ENCODE measurements around the gene CDK5RAP2.

Gene CDK5RAP2

DNA sequence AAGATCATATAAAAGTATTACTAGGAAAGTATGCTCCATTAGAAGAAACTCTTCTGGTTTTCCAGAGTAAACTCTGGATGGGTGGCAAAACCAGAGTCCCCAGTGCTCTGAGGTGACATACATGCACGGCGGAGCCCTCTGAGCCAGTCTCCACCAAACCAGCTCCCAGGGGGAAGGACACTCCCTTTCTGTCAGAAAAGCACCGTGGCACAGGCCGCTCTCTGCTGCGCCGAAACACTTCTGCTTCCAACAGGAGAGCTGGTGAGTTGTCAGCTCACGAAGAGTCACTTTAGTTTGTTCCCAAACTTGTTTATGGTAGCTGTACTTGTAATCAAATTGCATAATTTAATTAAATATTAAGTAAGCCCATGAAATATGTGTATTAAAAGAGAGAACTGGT lies 184.6 kb downstream of the CDK5RAP2 start:
- DNase-seq: no peak

DNA sequence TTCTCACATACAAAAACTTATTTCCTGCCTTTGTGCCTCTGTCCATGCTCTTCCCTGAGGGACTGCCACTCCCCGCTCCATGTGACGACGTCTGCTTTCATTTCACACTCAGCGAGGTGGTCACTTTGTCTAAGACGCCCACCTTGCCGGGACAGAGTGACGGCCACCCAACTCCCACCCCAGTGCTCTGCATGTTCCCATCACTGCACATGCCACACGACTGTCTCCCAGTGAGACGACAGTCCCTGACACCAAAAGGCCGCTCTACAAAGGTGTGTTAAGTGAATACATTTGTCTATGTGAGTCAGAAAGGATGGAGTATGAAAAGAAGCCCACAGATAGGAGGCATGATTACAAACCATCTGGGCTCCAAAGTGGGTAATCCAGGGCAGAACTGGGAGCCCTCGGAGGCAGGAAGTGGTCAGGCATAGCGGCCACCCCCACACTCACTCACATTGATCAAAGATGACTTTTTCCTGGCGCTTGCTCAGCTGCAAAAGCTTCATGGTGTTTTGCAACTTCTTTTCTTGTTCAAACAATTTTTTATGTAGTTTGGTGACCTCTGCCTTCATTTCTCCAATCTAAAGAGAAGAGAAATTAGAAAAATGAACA lies 185.8 kb downstream of the CDK5RAP2 start:
- peak; percentile 72 for DNase-seq

DNA sequence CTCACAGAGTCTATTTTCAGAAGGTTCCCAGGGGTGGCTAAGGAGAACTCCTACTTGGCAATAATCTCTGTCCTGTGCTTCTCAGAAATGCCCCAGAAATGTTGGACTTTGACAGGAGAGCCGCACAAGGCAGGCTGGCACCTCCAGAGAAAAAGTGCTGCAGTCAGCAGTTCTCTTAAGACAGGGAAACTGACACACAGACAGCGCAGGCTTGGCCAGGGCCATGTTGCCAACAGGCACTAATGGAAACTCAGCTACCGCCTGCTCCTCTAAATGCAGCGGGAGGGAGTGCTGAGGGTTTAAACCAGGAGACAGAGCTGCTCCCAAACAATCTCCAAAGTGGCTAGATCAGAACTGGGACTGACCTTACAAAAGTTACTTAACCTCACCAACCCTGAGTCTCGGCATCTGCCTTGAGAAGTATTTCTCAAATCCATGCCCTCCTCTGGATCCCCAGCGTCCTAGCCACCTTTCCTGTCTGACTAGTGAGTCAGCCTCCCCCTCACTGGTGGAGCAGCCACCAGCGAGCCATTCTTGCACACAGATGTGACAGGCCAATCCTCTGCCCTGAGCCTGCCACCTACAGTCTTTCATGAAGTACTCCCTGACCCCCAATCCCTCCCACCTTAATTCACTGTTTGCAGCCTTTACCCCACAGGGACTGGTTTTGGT lies 186.4 kb downstream of the CDK5RAP2 start:
- DNase-seq: peak; percentile 35

- DNase-seq: no peak
These were observed 187.3 kb downstream of the CDK5RAP2 start for GRCh38 chr9:120392711-120393110.

DNA sequence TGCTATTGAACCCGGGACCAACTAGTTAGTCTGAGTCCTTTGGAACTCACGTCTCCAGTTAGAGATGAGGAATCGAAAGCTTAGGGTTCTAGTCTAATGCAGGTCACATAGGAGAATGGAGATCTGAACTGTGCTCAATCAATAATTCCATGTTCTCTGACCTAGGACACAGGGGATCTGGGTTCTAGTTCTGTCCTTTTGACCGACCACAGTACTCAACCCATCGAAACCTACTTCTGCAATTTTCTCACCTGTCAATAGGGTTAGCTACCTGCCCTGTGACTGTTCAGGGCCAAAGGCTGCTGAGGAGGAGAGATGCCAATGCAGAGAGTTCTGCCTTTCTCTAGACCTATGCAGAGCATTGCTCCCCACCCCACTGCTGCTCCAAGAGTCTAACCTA lies 187.7 kb downstream of the CDK5RAP2 start:
- DNase-seq: no peak

GRCh38 chr9:120391691-120392090 lies 188.3 kb downstream of the CDK5RAP2 start:
- peak; percentile 7 for DNase-seq

DNA sequence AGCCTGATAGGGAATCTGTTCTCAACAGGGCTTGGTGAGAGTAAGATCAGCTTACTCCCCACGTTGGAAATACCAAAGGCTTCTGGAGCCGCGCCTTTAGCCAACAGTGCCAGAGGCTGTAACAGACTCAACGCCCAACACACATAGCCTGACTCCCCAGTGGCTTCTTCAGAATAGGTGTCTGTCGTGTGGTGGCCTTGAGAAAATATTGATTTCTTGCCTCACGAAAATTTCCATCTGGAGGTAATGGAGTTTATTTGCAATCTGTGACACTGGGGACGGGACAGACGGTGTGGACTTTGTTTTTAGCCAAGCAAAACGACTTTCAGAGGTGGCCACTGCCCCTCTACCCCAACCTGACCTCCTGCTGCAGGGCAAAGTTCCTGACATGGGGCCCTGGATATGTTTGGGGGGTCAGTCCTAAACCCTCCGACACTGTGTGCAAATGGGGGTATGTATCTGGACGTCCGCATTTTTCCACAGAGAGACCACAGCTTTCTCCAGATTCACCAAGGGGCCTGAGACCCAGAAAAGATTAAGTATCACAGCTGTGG lies 189.3 kb downstream of the CDK5RAP2 start:
- no peak for DNase-seq

DNA sequence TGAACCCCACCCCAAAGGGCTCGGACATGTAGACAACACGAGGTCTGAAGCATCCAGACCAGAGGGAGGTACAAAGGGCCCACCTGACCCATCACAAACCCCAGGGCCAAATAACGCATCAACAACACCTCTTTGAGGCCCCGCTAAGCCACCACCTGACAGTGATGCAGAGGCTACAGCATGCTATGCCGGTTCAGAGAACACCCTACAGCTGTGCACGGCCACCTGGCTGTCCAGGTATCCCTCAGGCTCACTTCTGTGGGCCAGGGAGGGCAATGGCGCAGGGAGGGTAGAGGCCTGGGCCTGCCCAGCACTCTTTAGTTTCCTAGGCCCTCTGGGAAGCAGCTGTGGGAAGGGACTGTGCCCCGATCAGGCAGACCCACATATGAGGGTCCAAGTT lies 190.1 kb downstream of the CDK5RAP2 start:
- DNase-seq: no peak

DNA sequence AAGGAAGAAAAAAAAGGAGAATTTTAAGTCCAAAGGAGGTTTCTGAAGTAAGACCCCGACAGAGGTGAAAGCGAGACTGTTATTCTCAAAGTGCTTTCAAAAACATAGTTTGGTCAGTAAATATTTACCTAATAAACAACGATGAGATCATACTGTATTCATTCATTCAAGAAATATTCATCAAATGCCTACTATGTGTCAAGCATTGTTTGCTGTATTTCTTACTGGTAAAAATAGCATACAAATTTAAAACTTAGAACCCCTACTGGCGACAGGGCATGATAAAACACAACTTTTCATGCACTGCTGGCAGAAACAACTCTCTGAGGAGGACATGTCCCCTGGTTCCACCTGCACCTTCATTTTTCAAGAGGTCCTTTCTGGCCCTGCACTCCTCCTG lies 190.7 kb downstream of the CDK5RAP2 start:
- no peak for DNase-seq

- no peak for DNase-seq
These were observed 191.7 kb downstream of the CDK5RAP2 start for GRCh38 chr9:120388003-120388855.

GRCh38 chr9:120387257-120388002 lies 192.5 kb downstream of the CDK5RAP2 start:
- DNase-seq: no peak

GRCh38 chr9:120386390-120387131 lies 193.4 kb downstream of the CDK5RAP2 start:
- DNase-seq: no peak

DNA sequence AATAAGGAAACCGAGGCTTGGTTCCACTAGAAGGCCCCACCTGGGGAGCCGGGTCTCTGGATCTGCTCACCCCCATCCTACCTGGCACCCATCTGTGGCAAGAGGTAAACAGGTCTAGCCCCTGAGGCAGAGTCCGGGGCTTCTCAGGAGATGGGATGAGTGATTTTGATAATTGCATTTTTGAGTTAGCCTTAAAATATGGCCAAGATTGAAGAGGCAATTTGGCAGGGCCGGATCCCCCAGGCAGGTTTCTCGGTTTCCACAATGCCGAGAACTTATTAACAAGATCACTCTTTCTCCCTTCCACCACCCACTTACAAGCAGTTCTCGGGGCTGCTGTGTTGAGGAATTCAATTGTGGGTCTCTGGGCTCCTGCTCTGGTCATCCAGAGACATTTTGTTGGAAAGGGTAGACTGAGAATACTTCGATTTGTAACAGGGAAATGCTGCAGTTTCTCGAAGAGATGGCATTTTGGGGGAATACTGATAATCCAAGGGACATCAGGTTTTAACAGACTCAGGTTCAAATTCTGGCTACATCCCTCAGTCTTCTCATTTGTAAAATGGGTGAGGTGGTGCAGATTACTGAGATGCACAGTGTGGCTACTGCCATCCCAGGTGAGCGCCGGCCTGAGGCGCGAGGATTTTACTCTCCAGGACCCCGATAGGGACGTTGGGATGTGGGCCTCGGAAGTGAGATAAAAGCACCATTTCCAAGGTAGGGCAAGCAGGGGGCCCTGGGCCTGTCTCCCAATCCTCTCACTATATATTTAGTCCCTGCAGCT lies 194.2 kb downstream of the CDK5RAP2 start:
- no peak for DNase-seq

DNA sequence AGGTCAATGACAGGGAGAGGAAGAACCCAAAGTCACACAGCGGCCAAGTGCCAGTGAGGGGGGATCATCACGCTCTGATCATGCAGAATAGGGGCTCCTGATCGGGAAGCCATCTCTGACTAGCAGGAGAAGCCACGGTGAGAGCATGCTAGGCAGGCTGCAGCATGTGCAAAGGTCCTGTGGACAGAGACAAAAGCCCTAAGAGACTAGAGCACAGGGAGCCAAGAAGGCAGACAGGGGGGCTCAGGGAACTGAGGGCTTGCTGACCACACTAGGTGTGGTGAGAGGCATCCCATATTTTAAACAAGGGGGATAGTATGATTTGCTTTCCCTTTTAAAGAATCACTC lies 195.1 kb downstream of the CDK5RAP2 start:
- no peak for DNase-seq

- no peak for DNase-seq
These were observed 195.7 kb downstream of the CDK5RAP2 start for GRCh38 chr9:120383999-120384924.

- no peak for DNase-seq
These were observed 196.4 kb downstream of the CDK5RAP2 start for GRCh38 chr9:120383611-120383998.

DNA sequence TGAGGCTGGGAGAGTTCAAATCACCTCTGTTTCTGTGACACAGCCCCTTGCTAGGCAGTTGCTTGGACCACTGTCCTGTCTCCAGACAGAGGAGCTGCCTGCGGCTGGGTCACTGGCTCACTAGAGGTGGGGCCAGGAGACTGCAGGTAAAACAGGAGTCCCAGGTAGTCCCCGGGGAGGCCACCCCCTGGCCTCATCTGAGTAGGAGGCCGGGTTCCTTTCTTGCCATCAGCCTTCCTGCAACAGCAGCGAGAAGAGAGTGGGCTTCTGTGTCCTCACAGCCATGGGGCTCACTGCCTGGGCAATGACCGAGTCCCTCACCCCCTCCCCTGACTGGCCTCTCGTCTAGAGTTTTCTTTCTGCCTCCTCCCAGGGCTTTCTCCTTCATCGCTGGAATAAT lies 197.5 kb downstream of the CDK5RAP2 start:
- no peak for DNase-seq

- no peak for DNase-seq
These were observed 198.1 kb downstream of the CDK5RAP2 start for GRCh38 chr9:120381839-120382238.

- no peak for DNase-seq
These were observed 200.4 kb downstream of the CDK5RAP2 start for GRCh38 chr9:120379611-120380010.

- DNase-seq: no peak
These were observed 201.3 kb downstream of the CDK5RAP2 start for GRCh38 chr9:120378680-120379079.
